ENCODE results near the gene MORF4L1. TPM values are rescaled to one million over a fixed set of nuclear protein-coding genes. Genes with fewer than 3 reads are reported as not detected.

MORF4L1 gene
- total RNA-seq, 1 experiment from 2014 or later = 360 TPM

- H3K4me1 ChIP-seq (ENCODE audit: control insufficient read depth, insufficient read depth, low read length) = 0 out of 2 replicates have a peak, but pooled peaks cover 4% of the 10 kb centered on the region
- intact Hi-C loops (cut with micrococcal nuclease; ENCODE audit: unreplicated experiment) = no loop called here
- DNase-seq (ENCODE audit: low read depth, low spot score) (no peak), ATAC-seq (no peak)
- H3K4me3 ChIP-seq (ENCODE audit: low read depth in 2 of 2, low read length in 2 of 2) = no peak overlapping the region
- H3K9me3 ChIP-seq (ENCODE audit: control insufficient read depth, insufficient read depth, low read depth, low read length) = no peaks in the 10 kb centered on the region
- no peak for TF ChIP-seq CTCF (IDR thresholded peaks at IDR 0.05)
- TF ChIP-seq TCF7L2 (IDR thresholded peaks at IDR 0.05; ENCODE audit: low read depth, low read length) = no peak
- no peak for TF ChIP-seq POLR2AphosphoS5 (IDR thresholded peaks at IDR 0.05; ENCODE audit: low read depth, low read length)
- no peak for TF ChIP-seq SIN3A (IDR thresholded peaks at IDR 0.05; ENCODE audit: borderline replicate concordance, insufficient read depth, low read depth, low read length)
- TF ChIP-seq, protein P1, sequence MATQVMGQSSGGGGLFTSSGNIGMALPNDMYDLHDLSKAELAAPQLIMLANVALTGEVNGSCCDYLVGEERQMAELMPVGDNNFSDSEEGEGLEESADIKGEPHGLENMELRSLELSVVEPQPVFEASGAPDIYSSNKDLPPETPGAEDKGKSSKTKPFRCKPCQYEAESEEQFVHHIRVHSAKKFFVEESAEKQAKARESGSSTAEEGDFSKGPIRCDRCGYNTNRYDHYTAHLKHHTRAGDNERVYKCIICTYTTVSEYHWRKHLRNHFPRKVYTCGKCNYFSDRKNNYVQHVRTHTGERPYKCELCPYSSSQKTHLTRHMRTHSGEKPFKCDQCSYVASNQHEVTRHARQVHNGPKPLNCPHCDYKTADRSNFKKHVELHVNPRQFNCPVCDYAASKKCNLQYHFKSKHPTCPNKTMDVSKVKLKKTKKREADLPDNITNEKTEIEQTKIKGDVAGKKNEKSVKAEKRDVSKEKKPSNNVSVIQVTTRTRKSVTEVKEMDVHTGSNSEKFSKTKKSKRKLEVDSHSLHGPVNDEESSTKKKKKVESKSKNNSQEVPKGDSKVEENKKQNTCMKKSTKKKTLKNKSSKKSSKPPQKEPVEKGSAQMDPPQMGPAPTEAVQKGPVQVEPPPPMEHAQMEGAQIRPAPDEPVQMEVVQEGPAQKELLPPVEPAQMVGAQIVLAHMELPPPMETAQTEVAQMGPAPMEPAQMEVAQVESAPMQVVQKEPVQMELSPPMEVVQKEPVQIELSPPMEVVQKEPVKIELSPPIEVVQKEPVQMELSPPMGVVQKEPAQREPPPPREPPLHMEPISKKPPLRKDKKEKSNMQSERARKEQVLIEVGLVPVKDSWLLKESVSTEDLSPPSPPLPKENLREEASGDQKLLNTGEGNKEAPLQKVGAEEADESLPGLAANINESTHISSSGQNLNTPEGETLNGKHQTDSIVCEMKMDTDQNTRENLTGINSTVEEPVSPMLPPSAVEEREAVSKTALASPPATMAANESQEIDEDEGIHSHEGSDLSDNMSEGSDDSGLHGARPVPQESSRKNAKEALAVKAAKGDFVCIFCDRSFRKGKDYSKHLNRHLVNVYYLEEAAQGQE (IDR thresholded peaks at IDR 0.05; ENCODE audit: insufficient read depth in 1 of 2, low read depth in 2 of 2, low read length in 1 of 2) = no peak
- no TSS peak for BruUV-seq (replicated peaks)
- CTCF ChIA-PET = no interaction called here
- in situ Hi-C loops (cut with HindIII; ENCODE audit: low pct_unique_long_range_greater_than_20kb, low sequenced_read_pairs) = no loop called here
- H3K27ac ChIP-seq (ENCODE audit: low read length) = no peak overlapping the region
- no peaks in the 10 kb centered on the region for H3K27me3 ChIP-seq (ENCODE audit: control insufficient read depth, insufficient read depth, low read length)
- H3K36me3 ChIP-seq (ENCODE audit: control insufficient read depth, insufficient read depth, low read length) = peaks cover 77% of the 10 kb centered on the region
- POLR2A ChIA-PET = no interaction called here
These were observed 16.3 kb downstream of the MORF4L1 start for GRCh38 chr15:78889000-78889399.

DNA sequence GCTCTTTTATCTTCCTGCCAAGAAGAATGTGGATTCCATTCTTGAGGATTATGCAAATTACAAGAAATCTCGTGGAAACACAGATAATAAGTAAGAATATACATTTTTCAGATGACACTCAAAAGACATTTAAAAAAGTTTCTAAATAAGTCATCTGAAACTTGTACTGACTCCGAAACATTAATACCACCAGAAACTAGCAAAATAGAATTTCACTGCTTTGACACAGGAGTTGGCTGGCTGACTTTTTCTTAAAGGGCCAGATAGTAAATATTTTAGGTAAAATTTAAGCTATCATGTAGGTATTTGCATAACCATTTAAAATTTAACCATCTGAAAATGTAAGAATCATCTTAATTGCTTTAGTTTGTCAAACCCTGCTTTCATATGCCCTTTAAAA, 20.8 kb downstream of the MORF4L1 start:
- Histone ChIP-seq H3K9me3 (ENCODE audit: control insufficient read depth, insufficient read depth, low read depth, low read length) (no peaks in the 10 kb centered on the region), H3K4me1 (ENCODE audit: control insufficient read depth, insufficient read depth, low read length) (no peaks in the 10 kb centered on the region), H3K36me3 (ENCODE audit: control insufficient read depth, insufficient read depth, low read length) (peaks cover 74% of the 10 kb centered on the region), H3K27ac (ENCODE audit: low read length) (no peak overlapping the region), H3K4me3 (ENCODE audit: low read depth in 2 of 2, low read length in 2 of 2) (no peak overlapping the region), H3K27me3 (ENCODE audit: control insufficient read depth, insufficient read depth, low read length) (no peaks in the 10 kb centered on the region)
- ChIA-PET POLR2A (no interaction called here), CTCF (no interaction called here)
- no TSS peak for BruUV-seq (replicated peaks)
- TF ChIP-seq POLR2AphosphoS5 (IDR thresholded peaks at IDR 0.05; ENCODE audit: low read depth, low read length) = no peak
- TF ChIP-seq TCF7L2 (IDR thresholded peaks at IDR 0.05; ENCODE audit: low read depth, low read length) = no peak
- TF ChIP-seq, protein P1 (IDR thresholded peaks at IDR 0.05; ENCODE audit: insufficient read depth in 1 of 2, low read depth in 2 of 2, low read length in 1 of 2) = no peak
- no peak for TF ChIP-seq SIN3A (IDR thresholded peaks at IDR 0.05; ENCODE audit: borderline replicate concordance, insufficient read depth, low read depth, low read length)
- TF ChIP-seq CTCF (IDR thresholded peaks at IDR 0.05) = no peak
- intact Hi-C loops (cut with micrococcal nuclease; ENCODE audit: unreplicated experiment) = no loop called here
- in situ Hi-C loops (cut with HindIII; ENCODE audit: low pct_unique_long_range_greater_than_20kb, low sequenced_read_pairs) = no loop called here
- DNase-seq (ENCODE audit: low read depth, low spot score) (no peak), ATAC-seq (no peak)

Data from Panc1 (cell line).